GM12801 (cell line): ENCODE data around the gene RPIA.

Source experiments
- TF ChIP-seq, protein P1 (sequence below): IDR thresholded peaks from one replicate; pipeline ENCODE4 v1.5.1; 2011; ENCODE audit warnings: control low read depth; ENCODE audit not compliant: insufficient read length; ENCODE audit errors: extremely low read depth

Gene RPIA

GRCh38 chr2:88658881-88659537 is 32.5 kb upstream of the RPIA start:
- TF ChIP-seq, protein P1, sequence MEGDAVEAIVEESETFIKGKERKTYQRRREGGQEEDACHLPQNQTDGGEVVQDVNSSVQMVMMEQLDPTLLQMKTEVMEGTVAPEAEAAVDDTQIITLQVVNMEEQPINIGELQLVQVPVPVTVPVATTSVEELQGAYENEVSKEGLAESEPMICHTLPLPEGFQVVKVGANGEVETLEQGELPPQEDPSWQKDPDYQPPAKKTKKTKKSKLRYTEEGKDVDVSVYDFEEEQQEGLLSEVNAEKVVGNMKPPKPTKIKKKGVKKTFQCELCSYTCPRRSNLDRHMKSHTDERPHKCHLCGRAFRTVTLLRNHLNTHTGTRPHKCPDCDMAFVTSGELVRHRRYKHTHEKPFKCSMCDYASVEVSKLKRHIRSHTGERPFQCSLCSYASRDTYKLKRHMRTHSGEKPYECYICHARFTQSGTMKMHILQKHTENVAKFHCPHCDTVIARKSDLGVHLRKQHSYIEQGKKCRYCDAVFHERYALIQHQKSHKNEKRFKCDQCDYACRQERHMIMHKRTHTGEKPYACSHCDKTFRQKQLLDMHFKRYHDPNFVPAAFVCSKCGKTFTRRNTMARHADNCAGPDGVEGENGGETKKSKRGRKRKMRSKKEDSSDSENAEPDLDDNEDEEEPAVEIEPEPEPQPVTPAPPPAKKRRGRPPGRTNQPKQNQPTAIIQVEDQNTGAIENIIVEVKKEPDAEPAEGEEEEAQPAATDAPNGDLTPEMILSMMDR, result no peak

- TF ChIP-seq, protein P1, result no peak
These were observed 31.9 kb upstream of the RPIA start for GRCh38 chr2:88659538-88659915.

GRCh38 chr2:88660622-88661021 is 30.9 kb upstream of the RPIA start:
- TF ChIP-seq, protein P1, result no peak

GRCh38 chr2:88666576-88666975 is 24.9 kb upstream of the RPIA start:
- TF ChIP-seq, protein P1, result no peak

- TF ChIP-seq, protein P1, result no peak
These were observed 24.3 kb upstream of the RPIA start for GRCh38 chr2:88667219-88667618.

DNA sequence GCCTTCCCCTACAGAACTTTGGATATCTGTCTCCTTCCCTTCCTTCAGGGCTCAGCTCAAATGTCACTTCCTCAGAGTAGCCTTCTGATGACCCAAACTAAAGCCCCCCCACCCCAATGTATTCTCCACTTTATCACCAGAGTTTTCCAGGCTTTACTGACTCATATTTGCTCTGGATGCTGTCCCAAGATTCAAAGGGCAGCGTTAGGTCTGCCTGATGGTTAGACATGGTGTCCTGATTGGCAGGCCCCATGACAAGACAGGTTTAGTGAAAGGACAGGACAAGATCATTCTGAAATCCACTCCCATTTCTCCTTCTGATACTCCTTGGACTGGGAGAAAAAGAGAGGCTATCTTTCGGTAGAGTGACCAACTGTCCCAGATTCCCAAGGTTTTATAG is 22.6 kb upstream of the RPIA start:
- TF ChIP-seq, protein P1, result no peak

DNA sequence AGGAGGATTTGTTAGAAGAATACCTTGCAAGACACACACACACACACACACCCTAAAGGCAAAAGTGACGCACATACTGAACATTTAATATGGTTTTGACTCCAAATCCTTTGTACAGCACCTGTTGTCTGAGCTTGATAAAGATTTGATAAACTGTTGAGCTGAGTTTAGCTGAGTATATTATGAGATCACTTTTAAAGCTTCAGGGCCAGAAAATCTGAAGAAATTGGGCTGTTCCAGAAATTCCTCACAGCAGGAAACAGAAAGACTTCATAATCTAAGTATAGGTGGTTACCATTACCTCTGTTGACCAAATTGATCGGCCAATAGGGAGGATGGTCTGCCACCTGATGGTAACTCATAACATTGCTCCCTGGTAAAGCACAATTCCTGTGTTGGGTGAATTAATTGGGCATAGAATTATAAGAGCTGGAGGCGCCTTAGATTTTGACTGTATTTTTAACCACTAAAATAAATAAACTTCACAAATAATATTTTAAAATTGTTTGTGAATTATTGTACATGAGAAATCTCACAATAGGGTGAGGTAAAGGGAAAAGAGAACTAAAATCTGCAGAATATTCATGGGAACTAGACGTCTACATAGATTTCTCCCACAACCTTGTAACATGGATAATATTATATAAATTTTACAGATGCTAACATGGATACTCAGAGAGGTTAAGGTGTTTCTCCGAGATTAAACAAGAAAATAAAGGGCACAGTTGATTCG is 21.8 kb upstream of the RPIA start:
- TF ChIP-seq, protein P1, result no peak
